ENCODE measurements around the gene SPHK1.

DNA sequence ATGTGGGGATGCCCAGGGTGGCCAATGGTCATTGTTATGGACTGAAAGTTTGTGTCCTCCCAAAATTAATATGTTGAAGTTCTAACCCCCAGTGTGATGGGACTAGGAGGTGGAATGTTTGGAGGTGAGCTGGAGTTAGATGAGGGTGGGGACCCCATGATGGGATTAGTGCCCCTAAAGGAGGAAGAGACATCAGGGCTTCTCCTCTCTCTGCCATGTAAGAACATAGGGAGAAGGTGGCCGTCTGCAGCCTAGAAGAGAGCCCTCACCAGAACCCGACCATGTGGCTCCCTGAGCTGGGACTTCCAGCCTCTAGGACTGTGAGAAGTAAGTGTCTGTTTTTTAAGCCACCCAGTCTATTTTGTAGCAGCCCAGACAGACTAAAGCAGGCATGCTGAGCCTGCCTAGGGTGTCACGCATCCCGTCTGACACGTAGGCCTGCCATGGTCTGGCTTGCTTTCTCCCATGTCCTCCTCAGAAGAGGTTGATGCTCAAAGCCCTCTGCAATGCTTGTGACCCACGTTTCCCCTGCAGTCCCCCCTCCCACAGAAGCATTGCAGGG, 26.7 kb upstream of the SPHK1 start:
- TF ChIP-seq CTCF (IDR thresholded peaks at IDR 0.05): no peak
- no peak for TF ChIP-seq TCF7L2 (IDR thresholded peaks at IDR 0.05; ENCODE audit: low read depth, low read length)
- TF ChIP-seq SIN3A (IDR thresholded peaks at IDR 0.05; ENCODE audit: borderline replicate concordance, insufficient read depth, low read depth, low read length): no peak

All from Panc1 (cell line).